Stomach (tissue), 4 donors: ENCODE data around the gene CLUH.
"Not testable (repeated sequence)": the region's sequence is repeated elsewhere in the genome, so short reads cannot be mapped to it uniquely, and the experiment has no call there.

Experiments used
- CTCF ChIP-seq, 7 experiments: fragments of 450-650 bp in 4 of 7; fragments of 200-600 bp in 3 of 7; sonication (generic) in 3 of 7; IDR thresholded peaks; one replicate each; pipeline ENCODE4 v1.5.1; 2016 to 2019; ENCODE audit warnings: antibody characterized with exemption in 7 of 7, control low read depth in 2 of 7, mild to moderate bottlenecking in 1 of 7
- EP300 ChIP-seq: sonication (generic); formaldehyde crosslinking; IDR thresholded peaks from one replicate; pipeline ENCODE4 v1.6.1; 2017; ENCODE audit warnings: antibody characterized with exemption

DNA sequence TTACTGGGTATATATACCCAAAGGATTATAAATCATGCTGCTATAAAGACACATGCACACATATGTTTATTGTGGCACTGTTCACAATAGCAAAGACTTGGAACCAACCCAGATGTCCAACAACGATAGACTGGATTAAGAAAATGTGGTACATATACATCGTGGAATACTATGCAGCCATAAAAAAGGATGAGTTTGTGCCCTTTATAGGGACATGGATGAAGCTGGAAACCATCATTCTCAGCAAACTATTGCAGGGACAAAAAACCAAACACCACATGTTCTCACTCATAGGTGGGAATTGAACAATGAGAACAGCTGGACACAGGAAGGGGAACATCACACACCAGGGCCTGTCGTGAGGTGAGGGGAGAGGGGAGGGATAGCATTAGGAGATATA is 58.7 kb downstream of the CLUH start:
- TF ChIP-seq EP300; CTCF (IDR thresholded peaks at IDR 0.05): not testable (repeated sequence)
